ENCODE results near the gene SMYD3. TPM values are rescaled to one million over a fixed set of nuclear protein-coding genes. Genes with fewer than 3 reads are reported as not detected.

Gene SMYD3
- total and polyA plus RNA-seq, 9 of the 15 experiments (the other 6 are each of a cell fraction or from before 2014, with no cell fraction given) = 128 to 440 (median 197) TPM

- no peak overlapping the region for H3K4me3 ChIP-seq
- peaks cover 100% of the 10 kb centered on the region for H3K36me3 ChIP-seq (ENCODE audit: control insufficient read depth, insufficient read depth, low read length)
- peaks cover 0 to 2% of the 10 kb centered on the region in 2 experiments; a peak in 1 of 5 replicates for H3K4me1 ChIP-seq (replicated peaks in 1 of 2; ENCODE audit: control insufficient read depth in 2 of 2, insufficient read depth in 2 of 2, low read length in 2 of 2)
- H3K27ac ChIP-seq (ENCODE audit: extremely low read depth, low read depth, low read length) = no peak overlapping the region
- no peaks in the 10 kb centered on the region for H3K9me1 ChIP-seq (ENCODE audit: control insufficient read depth, insufficient read depth, low read length)
- H3K79me2 ChIP-seq (ENCODE audit: control insufficient read depth, insufficient read depth, low read length) = no peaks in the 10 kb centered on the region
- no peak overlapping the region for H3K9ac ChIP-seq (ENCODE audit: insufficient read depth in 1 of 2, low read depth in 2 of 2, low read length in 2 of 2)
- intact Hi-C loops (cut with micrococcal nuclease) (loop anchor here (5.0 kb wide), 1 partner anchor 144 kb away; no protein-coding TSS in a partner anchor), in situ Hi-C loops (cut with MboI) (no loop called here)
- H4K20me1 ChIP-seq (replicated peaks; ENCODE audit: control insufficient read depth, insufficient read depth, low read length) = no peaks in the 10 kb centered on the region
- H3K4me2 ChIP-seq (ENCODE audit: insufficient read depth, low read length) = no peak overlapping the region
- ChIA-PET POLR2A (interaction anchor here (1.4 to 1.5 kb wide), 2 partner anchors 10 to 11 kb away, joined by 4 to 5 read pairs; no protein-coding TSS in a partner anchor), CTCF (ENCODE audit: low intra/inter-chr PET ratio) (interaction anchor here (2.3 kb wide), 1 partner anchor 145 kb away, joined by 7 read pairs; no protein-coding TSS in a partner anchor)
- no peaks in the 10 kb centered on the region for H3K27me3 ChIP-seq (ENCODE audit: control insufficient read depth in 2 of 2, insufficient read depth in 2 of 2, low read length in 2 of 2)
- no TSS peak for BruUV-seq (replicated peaks)
- H2AFZ ChIP-seq (ENCODE audit: low read depth, low read length) = no peak overlapping the region
- no peak for FAIRE-seq
- no peak for ATAC-seq
- peak; percentile 82 for TF ChIP-seq NFIC (IDR thresholded peaks at IDR 0.05)
- TF ChIP-seq CC2D1A (IDR thresholded peaks at IDR 0.05) = no peak
- no peak for DNase-seq (ENCODE audit: extremely low read depth in 1 of 4, low spot score in 3 of 4)
- WGBS (ENCODE audit: insufficient coverage, low coverage, missing lambda C conversion rate) = 96% methylated on average over 13 of the region's 13 CpGs
- H3K9me3 ChIP-seq (replicated peaks; ENCODE audit: control insufficient read depth, insufficient read depth, low read depth, low read length) = no peaks in the 10 kb centered on the region
Measured at GRCh38 chr1:245858022-245858721, 648.9 kb downstream of the SMYD3 start.

- CTCF ChIA-PET (ENCODE audit: low intra/inter-chr PET ratio) = no interaction called here
- TF ChIP-seq RBM22 (IDR thresholded peaks at IDR 0.05; ENCODE audit: low read depth, low read length, poor library complexity, severe bottlenecking) (peak; percentile 28), POLR2G (IDR thresholded peaks at IDR 0.05; ENCODE audit: low read depth, low read length) (peak; percentile 51; the same call in 1 of the 2 replicates), MAZ (CRISPR knock-in tag; conservative IDR thresholded peaks at IDR 0.05 in 1 of 2, IDR thresholded peaks at IDR 0.05 in 1 of 2) (no peak)
- no peaks in the 10 kb centered on the region for H3K27me3 ChIP-seq (ENCODE audit: control insufficient read depth in 2 of 2, insufficient read depth in 2 of 2, low read length in 2 of 2)
Measured at GRCh38 chr1:245856944-245857531, 650.0 kb downstream of the SMYD3 start.

More at GRCh38 chr1:245856944-245857531, 650.0 kb downstream of the SMYD3 start:
- no peak for DNase-seq (ENCODE audit: extremely low read depth in 1 of 4, low spot score in 3 of 4)
- Histone ChIP-seq H3K9ac (ENCODE audit: insufficient read depth in 1 of 2, low read depth in 2 of 2, low read length in 2 of 2) (no peak overlapping the region), H2AFZ (ENCODE audit: low read depth, low read length) (no peak overlapping the region), H3K4me2 (ENCODE audit: insufficient read depth, low read length) (no peak overlapping the region), H3K9me3 (replicated peaks; ENCODE audit: control insufficient read depth, insufficient read depth, low read depth, low read length) (no peaks in the 10 kb centered on the region), H3K27ac (ENCODE audit: extremely low read depth, low read depth, low read length) (no peak overlapping the region), H3K9me1 (ENCODE audit: control insufficient read depth, insufficient read depth, low read length) (no peaks in the 10 kb centered on the region), H3K36me3 (ENCODE audit: control insufficient read depth, insufficient read depth, low read length) (peaks cover 100% of the 10 kb centered on the region), H3K79me2 (ENCODE audit: control insufficient read depth, insufficient read depth, low read length) (no peaks in the 10 kb centered on the region), H4K20me1 (replicated peaks; ENCODE audit: control insufficient read depth, insufficient read depth, low read length) (no peaks in the 10 kb centered on the region), H3K4me3 (no peak overlapping the region), H3K4me1 (replicated peaks in 1 of 2; ENCODE audit: control insufficient read depth in 2 of 2, insufficient read depth in 2 of 2, low read length in 2 of 2) (peaks cover 0 to 2% of the 10 kb centered on the region in 2 experiments; a peak in 1 of 5 replicates)
- POLR2A ChIA-PET = no interaction called here
- intact Hi-C loops (cut with micrococcal nuclease) = loop anchor here (5.0 kb wide), 1 partner anchor 145 kb away; no protein-coding TSS in a partner anchor
- ATAC-seq = no peak
- in situ Hi-C loops (cut with MboI) = no loop called here
- BruUV-seq (replicated peaks) = no TSS peak
- WGBS (ENCODE audit: insufficient coverage, low coverage, missing lambda C conversion rate) = 80% methylated on average over 13 of the region's 13 CpGs
- no peak for FAIRE-seq

All from K562 (cell line).